C4-2B (cell line): ENCODE data around the gene UQCRC2.

Source experiments
- H3K27ac ChIP-seq: fragments of 450-650 bp; 2 replicates; pipeline ENCODE4 v1.5.1; 2017
- CTCF ChIP-seq: fragments of 450-650 bp; conservative IDR thresholded peaks from 2 replicates; pipeline ENCODE4 v1.5.1; 2017; ENCODE audit warnings: mild to moderate bottlenecking
- ZFX ChIP-seq: fragments of 450-650 bp; IDR thresholded peaks from 2 replicates; pipeline ENCODE4 v1.6.1; 2017

Gene UQCRC2

GRCh38 chr16:21962475-21962874 lies 9.3 kb downstream of the UQCRC2 start:
- no peak for TF ChIP-seq ZFX
- no peak overlapping the region for H3K27ac ChIP-seq

DNA sequence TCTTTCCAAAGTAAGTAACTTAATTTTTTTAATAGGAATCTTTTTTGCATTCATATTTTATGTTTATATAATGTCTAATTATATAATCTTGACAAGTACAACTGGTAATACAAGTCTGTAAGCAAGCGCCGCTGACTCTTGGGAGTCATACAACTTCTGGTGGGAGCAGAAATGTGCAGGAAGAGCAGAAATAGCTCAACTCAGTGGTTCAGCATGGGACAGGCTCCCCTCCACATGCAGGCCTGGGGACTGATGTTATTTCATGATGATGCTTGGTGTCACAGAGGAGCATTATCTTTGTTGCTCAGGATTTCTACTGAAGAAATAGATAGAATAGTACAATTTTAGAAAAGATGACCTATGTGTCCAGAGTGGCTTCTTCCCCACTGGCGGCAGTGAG lies 10.7 kb downstream of the UQCRC2 start:
- H3K27ac ChIP-seq = no peak overlapping the region
- TF ChIP-seq CTCF (no peak), ZFX (no peak)

GRCh38 chr16:21964353-21964752 lies 11.2 kb downstream of the UQCRC2 start:
- no peak overlapping the region for H3K27ac ChIP-seq
- TF ChIP-seq ZFX (no peak), CTCF (no peak)

DNA sequence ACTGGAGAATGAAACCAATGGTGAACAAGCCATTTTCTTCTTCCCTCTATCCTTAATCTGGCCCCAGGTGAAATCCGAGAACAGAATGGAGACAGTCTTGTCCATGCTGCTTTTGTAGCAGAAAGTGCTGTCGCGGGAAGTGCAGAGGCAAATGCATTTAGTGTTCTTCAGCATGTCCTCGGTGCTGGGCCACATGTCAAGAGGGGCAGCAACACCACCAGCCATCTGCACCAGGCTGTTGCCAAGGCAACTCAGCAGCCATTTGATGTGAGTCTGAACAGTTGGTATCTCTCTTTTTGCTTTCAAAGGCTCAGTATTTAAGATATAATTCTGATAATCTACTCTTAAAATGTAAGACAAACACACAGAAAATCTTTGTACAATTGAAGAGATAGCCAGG lies 18.7 kb downstream of the UQCRC2 start:
- H3K27ac ChIP-seq = no peak overlapping the region
- TF ChIP-seq ZFX (no peak), CTCF (no peak)

GRCh38 chr16:21973945-21974344 lies 20.8 kb downstream of the UQCRC2 start:
- no peak overlapping the region for H3K27ac ChIP-seq
- TF ChIP-seq ZFX = no peak
- TF ChIP-seq CTCF = no peak

DNA sequence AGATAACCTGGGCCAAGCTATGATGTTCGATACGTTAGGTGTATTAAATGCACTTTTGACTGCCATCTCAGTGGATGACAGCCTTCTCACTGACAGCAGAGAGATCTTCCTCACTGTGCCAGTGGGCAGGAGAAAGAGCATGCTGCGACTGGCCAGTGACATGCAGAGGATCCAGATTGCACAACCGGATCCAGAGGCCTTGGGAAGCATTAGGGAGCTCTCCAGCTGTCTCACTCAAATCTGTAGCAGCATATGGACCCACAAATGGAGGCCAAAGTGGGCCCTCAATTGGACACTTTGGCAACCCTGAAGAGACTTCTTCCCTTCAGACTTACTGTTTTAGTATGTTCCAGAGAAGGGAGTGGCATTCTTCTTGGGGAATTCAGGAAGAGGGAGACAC lies 26.9 kb downstream of the UQCRC2 start:
- TF ChIP-seq ZFX (no peak), CTCF (no peak)
- H3K27ac ChIP-seq = no peak overlapping the region

DNA sequence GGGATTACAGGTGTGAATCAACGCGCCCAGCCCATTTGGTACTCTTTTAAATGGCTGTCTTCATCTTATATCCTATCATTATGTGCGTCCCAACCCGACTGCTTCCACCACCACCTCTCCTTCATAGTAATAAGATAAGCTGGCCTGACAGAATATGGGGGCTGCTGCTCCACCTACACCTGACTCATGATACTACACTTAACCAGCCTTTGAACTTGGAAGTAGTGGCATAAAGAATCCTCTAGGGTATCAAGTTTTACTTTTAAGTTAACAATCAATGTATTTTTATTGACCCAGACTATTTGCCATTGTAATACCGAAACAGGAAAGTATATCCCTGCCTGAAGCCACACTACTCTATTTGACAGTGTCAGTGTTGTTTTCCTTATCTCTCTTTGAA lies 28.9 kb downstream of the UQCRC2 start:
- TF ChIP-seq CTCF (no peak; the same call in 1 of the 2 replicates), ZFX (no peak)
- no peak overlapping the region for H3K27ac ChIP-seq

DNA sequence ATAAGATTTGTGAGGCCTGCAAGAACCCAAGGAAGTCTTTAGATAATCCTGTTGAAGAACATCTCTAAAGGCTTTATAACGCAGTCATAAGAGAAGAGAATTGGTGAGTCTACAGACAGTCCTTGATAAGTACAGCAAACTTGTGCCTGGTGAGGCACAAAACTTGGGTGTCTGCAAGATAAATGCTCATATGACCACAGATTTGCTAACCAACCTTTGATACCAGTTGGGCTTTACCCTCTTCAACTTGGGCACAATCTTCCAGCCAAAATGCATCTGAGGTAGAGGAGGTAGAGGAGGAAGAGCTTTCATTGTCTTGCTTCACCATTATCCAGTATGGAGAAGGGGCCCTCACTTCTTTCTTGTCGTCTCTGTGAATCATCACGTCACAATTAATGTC lies 30.9 kb downstream of the UQCRC2 start:
- TF ChIP-seq CTCF (no peak), ZFX (no peak)
- H3K27ac ChIP-seq = no peak overlapping the region
